ENCODE measurements around the gene CALCOCO1. TPM values are rescaled to one million over a fixed set of nuclear protein-coding genes. Genes with fewer than 3 reads are reported as not detected.

The CALCOCO1 gene
- total RNA-seq, 1 donor from 2014 or later, result 110 TPM

DNA sequence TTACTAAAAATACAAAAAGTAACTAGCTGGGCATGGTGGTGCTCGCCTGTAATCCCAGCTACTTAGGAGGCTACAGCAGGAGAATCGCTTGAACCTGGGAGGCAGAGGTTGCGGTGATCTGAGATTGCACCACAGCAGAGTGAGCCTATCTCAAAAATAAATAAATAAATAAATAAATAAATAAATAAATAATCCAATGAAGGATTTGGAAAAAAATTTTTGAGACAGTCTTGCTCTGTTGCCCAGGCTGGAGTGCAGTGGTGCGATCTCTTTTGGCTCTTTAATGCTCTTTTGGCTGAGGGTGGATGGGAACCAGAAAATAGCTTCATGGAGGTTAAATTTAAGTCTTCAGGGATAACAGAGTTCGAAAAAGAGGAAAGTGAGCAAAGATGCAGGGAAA is 63.1 kb downstream of the CALCOCO1 start:
- DNase-seq, result no peak

DNA sequence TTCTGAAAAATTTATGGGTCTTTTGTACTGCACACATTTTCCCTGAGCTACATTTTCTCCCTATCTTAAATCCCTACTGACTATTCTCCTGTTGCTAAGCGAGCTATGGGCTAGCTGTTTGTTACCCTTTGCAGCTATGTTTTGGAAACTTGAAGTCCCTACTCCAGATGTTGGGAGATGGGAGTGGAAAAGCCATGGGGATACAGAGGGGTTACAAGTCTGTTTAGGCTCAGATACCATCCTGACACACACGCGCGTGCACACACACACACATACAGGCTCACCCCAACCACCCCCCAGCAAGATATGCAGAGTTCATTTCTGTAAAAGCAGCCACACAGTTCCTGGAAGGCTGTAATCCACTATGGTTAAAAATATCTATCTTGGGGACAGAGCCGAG is 67.2 kb downstream of the CALCOCO1 start:
- no peak for DNase-seq

GRCh38 chr12:53659571-53659981 is 67.7 kb downstream of the CALCOCO1 start:
- no peak for DNase-seq

DNA sequence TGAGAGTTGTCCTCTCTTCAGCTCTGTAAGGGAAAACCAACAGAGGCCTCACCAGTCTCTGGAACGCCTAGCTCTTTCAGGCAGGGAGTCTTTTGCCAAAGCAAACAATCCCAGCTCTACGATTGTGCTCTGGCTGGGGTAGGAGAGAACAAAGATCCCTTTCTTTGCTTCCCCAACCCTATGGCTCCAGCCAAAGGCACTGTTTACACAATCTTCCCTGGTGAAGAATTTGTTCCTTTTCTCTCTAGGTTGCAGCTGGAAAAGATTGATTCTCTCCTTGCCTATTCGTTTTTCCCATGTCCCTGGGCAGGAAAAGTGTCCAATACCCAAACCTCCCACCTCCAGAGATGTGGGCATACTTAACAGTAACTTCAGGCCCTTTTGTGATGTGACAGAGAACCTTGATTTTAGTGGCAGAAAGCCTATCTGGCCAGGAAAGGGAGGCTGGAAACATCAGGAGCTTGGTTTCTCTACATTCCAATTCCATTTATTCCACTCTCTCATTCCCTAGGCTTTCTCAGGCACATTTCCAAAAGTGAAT is 68.2 kb downstream of the CALCOCO1 start:
- DNase-seq, result peak; percentile 56

Other genes with a start within 250 kb of the CALCOCO1 start
- gene MAP3K12, start 228.0 kb downstream of the CALCOCO1 start, total RNA-seq, result 12.8 TPM
- gene TARBP2, start 226.2 kb downstream of the CALCOCO1 start, total RNA-seq, result 23.8 TPM
- 0.59 TPM for gene NPFF, start 220.0 kb downstream of the CALCOCO1 start, total RNA-seq
- gene ATF7, start 101.1 kb downstream of the CALCOCO1 start, total RNA-seq, result 23.7 TPM
- 115 TPM for gene ATP5MC2, start 51.4 kb downstream of the CALCOCO1 start, total RNA-seq
- gene CISTR, start 24.5 kb upstream of the CALCOCO1 start, total RNA-seq, result not detected
- gene HOXC13, start 211.4 kb upstream of the CALCOCO1 start, total RNA-seq, result 5.8 TPM
- 0.30 TPM for gene HOXC12, start 227.5 kb upstream of the CALCOCO1 start, total RNA-seq
- 2.4 TPM for gene HOXC11, start 245.7 kb upstream of the CALCOCO1 start, total RNA-seq
- 0.79 TPM for gene HOTAIR, start 247.5 kb upstream of the CALCOCO1 start, total RNA-seq